VCaP (cell line): Measurements from ENCODE around the gene APLP2.

ENCODE experiments used
- H3K27ac ChIP-seq: fragments of 450-650 bp; 2 replicates; pipeline ENCODE4 v1.5.1; 2017
- CTCF ChIP-seq: fragments of 450-650 bp; conservative IDR thresholded peaks from 2 replicates; pipeline ENCODE4 v1.5.1; 2017; ENCODE audit warnings: mild to moderate bottlenecking, moderate library complexity

The APLP2 gene

GRCh38 chr11:130031056-130031455 is 38.6 kb upstream of the APLP2 start:
- H3K27ac ChIP-seq: no peak overlapping the region
- no peak for TF ChIP-seq CTCF

GRCh38 chr11:130031945-130032344 is 37.7 kb upstream of the APLP2 start:
- no peak for TF ChIP-seq CTCF
- H3K27ac ChIP-seq: no peak overlapping the region

- TF ChIP-seq CTCF: no peak
- no peak overlapping the region for H3K27ac ChIP-seq
Observed at GRCh38 chr11:130032931-130033330, 36.8 kb upstream of the APLP2 start.

GRCh38 chr11:130034236-130034635 is 35.5 kb upstream of the APLP2 start:
- H3K27ac ChIP-seq: no peak overlapping the region
- TF ChIP-seq CTCF: no peak

GRCh38 chr11:130037058-130037457 is 32.6 kb upstream of the APLP2 start:
- TF ChIP-seq CTCF: no peak
- H3K27ac ChIP-seq: no peak overlapping the region

DNA sequence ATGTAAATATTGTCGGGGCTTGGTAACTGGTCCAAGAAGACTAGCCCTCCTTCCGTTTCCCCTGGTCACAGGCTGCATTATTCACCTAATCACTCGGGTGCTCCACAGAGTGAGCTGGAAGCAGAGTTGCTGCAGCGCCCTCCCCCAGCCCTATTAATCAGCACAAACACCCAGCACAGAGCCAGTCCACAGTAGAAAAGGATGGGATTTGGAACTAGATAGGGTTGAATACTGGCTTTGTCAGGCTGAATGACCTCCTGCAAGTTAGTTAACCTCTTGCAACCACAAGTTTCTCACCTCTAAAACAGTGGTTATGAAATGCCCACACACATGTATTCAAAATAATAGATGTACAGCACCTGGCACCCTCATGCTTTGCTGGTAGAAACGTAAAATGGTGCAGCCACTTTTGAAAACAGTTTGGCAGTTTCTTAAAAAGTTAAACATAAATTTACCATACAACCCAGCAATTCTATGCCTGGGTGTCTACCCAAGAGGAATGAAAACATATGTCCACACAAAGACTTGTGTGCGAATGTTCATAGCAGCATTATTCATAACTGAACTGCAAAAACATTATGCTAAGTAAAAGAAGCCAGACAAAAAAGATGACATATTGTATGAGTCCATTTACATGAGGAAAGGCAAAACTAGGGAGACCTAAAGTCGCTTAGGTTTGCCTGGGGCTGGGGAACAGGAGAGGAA is 31.7 kb upstream of the APLP2 start:
- no peak for TF ChIP-seq CTCF
- no peak overlapping the region for H3K27ac ChIP-seq

GRCh38 chr11:130040281-130040940 is 29.3 kb upstream of the APLP2 start:
- no peak overlapping the region for H3K27ac ChIP-seq
- TF ChIP-seq CTCF: no peak
